CD4-positive, alpha-beta T cell (primary cell): ENCODE results near the gene EIF2A. TPM values are rescaled to one million over a fixed set of nuclear protein-coding genes. Genes with fewer than 3 reads are reported as not detected.
A peak's percentile ranks its signal among the peaks of the same experiment; 100 is the strongest.
"Not testable (repeated sequence)": the region's sequence is repeated elsewhere in the genome, so short reads cannot be mapped to it uniquely, and the experiment has no call there.

ENCODE experiments used
- ATAC-seq: fragments of 200-7000 bp; cut with Tn5 transposase; one replicate; pipeline ENCODE4 v1.10.0; 2022; ENCODE audit warnings: mild to moderate bottlenecking; ENCODE audit not compliant: poor library complexity
- CTCF ChIA-PET: fragments of 350-600 bp; sonication (Branson Sonifier 250); formaldehyde crosslinking; loops from one replicate; lab custom pipeline; 2021; ENCODE audit warnings: antibody characterized with exemption, inconsistent platforms; lab: Charles Lee
- POLR2A ChIA-PET: fragments of 350-600 bp; sonication (Branson Sonifier 250); formaldehyde crosslinking; loops from one replicate; lab custom pipeline; 2021; ENCODE audit warnings: antibody characterized with exemption, inconsistent platforms; lab: Charles Lee
- DNase-seq, 14 experiments: peaks; one replicate each; pipeline ENCODE4 v3.0.0-alpha.2; 2013 to 2020; ENCODE audit warnings: mixed read lengths in 2 of 14
- H3K27ac ChIP-seq, 2 donors: one replicate each; pipeline versions ENCODE4 v1.5.1 to v1.7.0; 2013; ENCODE audit warnings: low read length in 2 of 2, low read depth in 1 of 2, mild to moderate bottlenecking in 1 of 2
- H3K27me3 ChIP-seq, 2 experiments: 1 replicate in 1 of 2; 2 replicates in 1 of 2; pipeline versions ENCODE4 v1.6.1 to v1.7.0; 2013; ENCODE audit warnings: low read length in 2 of 2, control low read depth in 1 of 2, mild to moderate bottlenecking in 1 of 2, moderate library complexity in 1 of 2; ENCODE audit not compliant: insufficient read depth in 2 of 2, control insufficient read depth in 1 of 2
- H3K36me3 ChIP-seq: one replicate; pipeline ENCODE4 v1.6.1; 2013; ENCODE audit warnings: low read length, control low read depth; ENCODE audit not compliant: insufficient read depth
- H3K4me1 ChIP-seq: one replicate; pipeline ENCODE4 v1.6.1; 2013; ENCODE audit warnings: low read length, control low read depth; ENCODE audit not compliant: insufficient read depth
- H3K4me3 ChIP-seq: one replicate; pipeline ENCODE4 v1.5.1; 2013; ENCODE audit warnings: mild to moderate bottlenecking, low read length, moderate library complexity
- H3K9me3 ChIP-seq, 2 experiments: 1 replicate in 1 of 2; 2 replicates in 1 of 2; pipeline versions ENCODE4 v1.6.1 to v1.7.0; 2013; ENCODE audit warnings: low read length in 2 of 2, mild to moderate bottlenecking in 2 of 2, control low read depth in 1 of 2, moderate library complexity in 1 of 2; ENCODE audit not compliant: control insufficient read depth in 1 of 2, insufficient read depth in 1 of 2
- H3K27ac Mint-ChIP-seq: one replicate; pipeline ENCODE4 v1.8.0; 2020; ENCODE audit warnings: mixed read lengths
- H3K27me3 Mint-ChIP-seq: one replicate; pipeline ENCODE4 v1.8.0; 2021; ENCODE audit warnings: mixed read lengths
- H3K36me3 Mint-ChIP-seq: one replicate; pipeline ENCODE4 v1.8.0; 2021; ENCODE audit warnings: low read depth, mixed read lengths
- H3K4me1 Mint-ChIP-seq: one replicate; pipeline ENCODE4 v1.8.0; 2021; ENCODE audit warnings: low read depth, mixed read lengths
- H3K4me3 Mint-ChIP-seq: one replicate; pipeline ENCODE4 v1.8.0; 2020; ENCODE audit warnings: mild to moderate bottlenecking, mixed read lengths
- H3K9me3 Mint-ChIP-seq: one replicate; pipeline ENCODE4 v1.8.0; 2020; ENCODE audit warnings: mixed read lengths
- CTCF ChIP-seq: fragments of 200-600 bp; IDR thresholded peaks from one replicate; pipeline ENCODE4 v1.8.0; 2022; ENCODE audit warnings: antibody characterized with exemption, mild to moderate bottlenecking
- intact Hi-C, 2 experiments: fragments of 100-400 bp; cut with DNase I in 1 of 2; cut with micrococcal nuclease in 1 of 2; formaldehyde crosslinking; loops; one replicate each; pipeline versions ENCODE4 v1.15.1 to v1.9.0; 2023 to 2025; cut with DNase I, micrococcal nuclease
- polyA plus RNA-seq, 2 donors: library from polyadenylated mRNA; unstranded; fragments of 120-200 nt; gene quantifications; one replicate each; pipeline ENCODE4 v1.2.1, GENCODE V29; 2013
- total RNA-seq, 174 experiments: library from RNA in 2 of 174; stranded (reverse) in 2 of 174; gene quantifications; one replicate each; pipeline ENCODE4 v1.2.3 and lab custom pipeline; 2021 to 2026

EIF2A gene
- total RNA-seq (100 to 1,000 TPM; 115 to 122 TPM), total RNA-seq (lab: John Stamatoyannopoulos, UW) (93.1 to 305 (median 195) reads per million in 172 experiments)
- 108 TPM for polyA plus RNA-seq (2013, experiment 1 of 2)
- polyA plus RNA-seq (2013, experiment 2 of 2): 118 TPM

GRCh38 chr3:150546226-150547044 lies at the start of gene EIF2A, which contains the start of gene SERP1:
Gene EIF2A, plus strand, starts transcription at chr3:150546787. Its CDS starts 16 bp downstream, at chr3:150546803.
Gene SERP1, minus strand, starts transcription at chr3:150546496. Its CDS starts 361 bp downstream, at chr3:150546135.
- DNase-seq: peak; percentile 98 to 100 (median 99)
- peaks cover 28% of the 10 kb centered on the region for H3K36me3 ChIP-seq
- peak within 1 kb of the TSS; percentile 86 for H3K4me3 ChIP-seq
- ATAC-seq: peak; percentile 88
- peak within 1 kb of the TSS; percentile 98 to 99 for H3K27ac ChIP-seq
- Mint-ChIP-seq H3K4me1 (peaks cover 73% of the 10 kb centered on the region), H3K9me3 (no peaks in the 10 kb centered on the region), H3K27me3 (no peaks in the 10 kb centered on the region), H3K27ac (peak within 1 kb of the TSS; percentile 93), H3K36me3 (peaks cover 68% of the 10 kb centered on the region), H3K4me3 (peak within 1 kb of the TSS; percentile 91)
- H3K9me3 ChIP-seq: no peaks in the 10 kb centered on the region
- TF ChIP-seq CTCF: no peak
- intact Hi-C loops: loop anchor here (1.0 to 10.0 kb wide), 7 partner anchors 55 to 734 kb away; partner anchors contain the start of genes SIAH2 (in 2 of the 2), ERICH6 (in 1 of the 2), PFN2 (in 1 of the 2) and RNF13 (in 1 of the 2)
- CTCF ChIA-PET: interaction anchor here (0.9 to 2.4 kb wide), 2 partner anchors 60 to 137 kb away, joined by 3 to 7 read pairs; no protein-coding TSS in a partner anchor
- H3K27me3 ChIP-seq: no peaks in the 10 kb centered on the region
- POLR2A ChIA-PET: interaction anchor here (0.6 to 8.1 kb wide), 32 partner anchors 9 to 794 kb away, joined by 3 to 146 read pairs (median 4); partner anchors contain the start of genes ERICH6, PFN2, SELENOT and SIAH2
- peaks cover 19% of the 10 kb centered on the region for H3K4me1 ChIP-seq

DNA sequence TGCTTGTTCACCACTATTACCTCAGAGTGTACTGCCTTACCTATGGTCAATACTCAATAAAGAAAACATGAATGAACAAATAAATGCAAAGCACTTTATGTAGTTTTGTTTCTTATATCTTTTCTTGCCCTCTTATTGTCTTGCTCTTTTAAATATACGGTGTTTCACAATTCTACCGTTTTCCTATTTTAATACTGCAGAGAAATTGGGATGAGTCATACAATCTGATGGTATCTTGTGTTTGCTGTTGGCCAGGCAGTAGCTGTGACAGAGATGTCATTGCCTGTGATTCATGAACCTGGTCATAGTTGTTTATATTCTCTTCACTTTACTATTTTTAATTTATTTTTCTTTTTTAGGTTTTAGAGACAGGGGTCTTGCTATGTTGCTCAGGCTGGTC lies 48.6 kb upstream of the EIF2A start:
- H3K9me3 Mint-ChIP-seq: no peaks in the 10 kb centered on the region
- no peak overlapping the region for H3K4me3 Mint-ChIP-seq

DNA sequence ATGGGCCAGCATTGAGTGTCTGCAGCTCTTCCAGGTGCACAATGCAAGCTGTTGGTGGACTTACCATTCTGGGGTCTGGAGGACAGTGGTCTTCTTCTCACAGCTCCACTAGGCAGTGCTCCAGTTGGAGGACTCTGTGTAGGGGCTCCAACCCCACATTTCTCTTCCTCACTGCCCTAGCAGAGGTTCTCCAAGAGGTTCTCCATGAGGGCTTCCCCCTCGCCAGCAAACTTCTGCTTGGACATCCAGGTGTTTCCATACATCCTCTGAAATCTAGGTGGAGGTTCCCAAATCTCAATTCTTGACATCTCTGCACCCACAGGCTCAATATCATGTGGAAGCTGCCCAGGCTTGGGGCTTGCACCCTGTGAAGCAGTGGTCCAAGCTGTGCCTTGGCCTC lies 45.6 kb upstream of the EIF2A start:
- intact Hi-C loops, CTCF ChIA-PET: not testable (repeated sequence)
- peaks cover 11% of the 10 kb centered on the region for H3K27me3 Mint-ChIP-seq

More for the DNA sequence above, 48.6 kb upstream of the EIF2A start:
- Histone ChIP-seq H3K27ac (no peak overlapping the region), H3K27me3 (no peaks in the 10 kb centered on the region), H3K9me3 (peaks cover 0 to 12% of the 10 kb centered on the region in 2 experiments), H3K4me3 (no peak overlapping the region), H3K4me1 (no peaks in the 10 kb centered on the region), H3K36me3 (no peaks in the 10 kb centered on the region)
- no peak for TF ChIP-seq CTCF
- Mint-ChIP-seq H3K27me3 (no peaks in the 10 kb centered on the region), H3K27ac (no peak overlapping the region), H3K36me3 (no peaks in the 10 kb centered on the region), H3K4me1 (no peaks in the 10 kb centered on the region)
- DNase-seq (no peak), ATAC-seq (no peak)
- CTCF ChIA-PET: interaction anchor here (0.6 kb wide), 1 partner anchor 204 kb away, joined by 3 read pairs; no protein-coding TSS in a partner anchor
- intact Hi-C loops: loop anchor here in 1 of 2 experiments (5.0 kb wide), 1 partner anchor 526 kb away; the partner anchor contains the start of gene PFN2
- POLR2A ChIA-PET: no interaction called here

More for the DNA sequence above, 45.6 kb upstream of the EIF2A start:
- H3K27ac ChIP-seq, H3K4me3 Mint-ChIP-seq, H3K4me3 ChIP-seq, DNase-seq, ATAC-seq, H3K27ac Mint-ChIP-seq, H3K36me3 Mint-ChIP-seq, POLR2A ChIA-PET, H3K27me3 ChIP-seq, H3K9me3 Mint-ChIP-seq, H3K4me1 Mint-ChIP-seq, H3K36me3 ChIP-seq, H3K4me1 ChIP-seq: not testable (repeated sequence)
- peaks cover 0 to 12% of the 10 kb centered on the region in 2 experiments for H3K9me3 ChIP-seq
